ENCODE measurements around the gene KLHDC2.

DNA sequence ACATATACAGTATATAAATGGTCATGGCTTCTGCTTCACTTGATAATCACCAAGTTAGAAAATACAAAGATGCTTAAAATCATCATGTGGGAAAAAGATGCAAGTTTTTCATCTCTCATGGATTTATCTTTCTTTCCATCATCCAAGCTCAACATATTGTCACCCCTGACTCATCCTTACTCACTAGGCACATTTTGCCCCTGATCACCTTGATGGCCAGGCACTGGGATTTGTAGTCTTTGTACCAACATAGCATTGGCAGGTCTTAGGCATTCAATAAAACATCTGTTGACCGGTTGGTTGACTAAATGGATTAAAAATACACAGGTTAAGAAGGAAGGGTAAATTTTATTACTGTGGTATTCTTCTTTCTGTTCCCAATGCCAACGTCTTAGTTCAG, 28.1 kb downstream of the KLHDC2 start:
- TF ChIP-seq, protein P1, sequence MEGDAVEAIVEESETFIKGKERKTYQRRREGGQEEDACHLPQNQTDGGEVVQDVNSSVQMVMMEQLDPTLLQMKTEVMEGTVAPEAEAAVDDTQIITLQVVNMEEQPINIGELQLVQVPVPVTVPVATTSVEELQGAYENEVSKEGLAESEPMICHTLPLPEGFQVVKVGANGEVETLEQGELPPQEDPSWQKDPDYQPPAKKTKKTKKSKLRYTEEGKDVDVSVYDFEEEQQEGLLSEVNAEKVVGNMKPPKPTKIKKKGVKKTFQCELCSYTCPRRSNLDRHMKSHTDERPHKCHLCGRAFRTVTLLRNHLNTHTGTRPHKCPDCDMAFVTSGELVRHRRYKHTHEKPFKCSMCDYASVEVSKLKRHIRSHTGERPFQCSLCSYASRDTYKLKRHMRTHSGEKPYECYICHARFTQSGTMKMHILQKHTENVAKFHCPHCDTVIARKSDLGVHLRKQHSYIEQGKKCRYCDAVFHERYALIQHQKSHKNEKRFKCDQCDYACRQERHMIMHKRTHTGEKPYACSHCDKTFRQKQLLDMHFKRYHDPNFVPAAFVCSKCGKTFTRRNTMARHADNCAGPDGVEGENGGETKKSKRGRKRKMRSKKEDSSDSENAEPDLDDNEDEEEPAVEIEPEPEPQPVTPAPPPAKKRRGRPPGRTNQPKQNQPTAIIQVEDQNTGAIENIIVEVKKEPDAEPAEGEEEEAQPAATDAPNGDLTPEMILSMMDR (conservative IDR thresholded peaks at IDR 0.05): no peak
- TF ChIP-seq EZH2 (IDR thresholded peaks at IDR 0.05; ENCODE audit: low read depth): no peak
